Trophoblast cell (in vitro differentiated cells and primary cell): ENCODE data around the gene ADCY2.

Experiments
- DNase-seq, 2 donors: peaks; one replicate each; pipeline ENCODE4 v3.0.0-alpha.2; 2016
- H2AFZ ChIP-seq: 2 replicates; pipeline ENCODE4 v1.6.1; 2013; ENCODE audit warnings: low read length, moderate library complexity, mild to moderate bottlenecking; ENCODE audit not compliant: insufficient read depth, poor library complexity
- H2AK5ac ChIP-seq: 2 replicates; pipeline ENCODE4 v1.6.1; 2013; ENCODE audit warnings: mild to moderate bottlenecking, low read length
- H2BK120ac ChIP-seq: 2 replicates; pipeline ENCODE4 v1.6.1; 2013; ENCODE audit warnings: low read length, mild to moderate bottlenecking, moderate library complexity; ENCODE audit not compliant: insufficient read depth, poor library complexity
- H2BK12ac ChIP-seq: 2 replicates; pipeline ENCODE4 v1.6.1; 2013; ENCODE audit warnings: mild to moderate bottlenecking, low read length, moderate library complexity
- H2BK5ac ChIP-seq: 2 replicates; pipeline ENCODE4 v1.6.1; 2013; ENCODE audit warnings: low read length, low read depth, moderate library complexity, mild to moderate bottlenecking; ENCODE audit not compliant: poor library complexity
- H3K14ac ChIP-seq: 2 replicates; pipeline ENCODE4 v1.6.1; 2013; ENCODE audit warnings: mild to moderate bottlenecking, low read length
- H3K18ac ChIP-seq: 2 replicates; pipeline ENCODE4 v1.6.1; 2013; ENCODE audit warnings: mild to moderate bottlenecking, low read length
- H3K23ac ChIP-seq: 2 replicates; pipeline ENCODE4 v1.6.1; 2013; ENCODE audit warnings: low read length
- H3K27ac ChIP-seq: 2 replicates; pipeline ENCODE4 v1.5.1; 2013; ENCODE audit warnings: low read depth, mild to moderate bottlenecking, inconsistent platforms, low read length, moderate library complexity
- H3K27me3 ChIP-seq: 2 replicates; pipeline ENCODE4 v1.6.1; 2013; ENCODE audit warnings: inconsistent platforms, mild to moderate bottlenecking, low read length, moderate library complexity; ENCODE audit not compliant: insufficient read depth
- H3K36me3 ChIP-seq, 2 experiments: 1 replicate in 1 of 2; 2 replicates in 1 of 2; pipeline ENCODE4 v1.6.1; 2013; ENCODE audit warnings: low read length in 2 of 2, mild to moderate bottlenecking in 2 of 2, moderate library complexity in 1 of 2; ENCODE audit not compliant: insufficient read depth in 2 of 2, control insufficient read depth in 1 of 2
- H3K4ac ChIP-seq: 2 replicates; pipeline ENCODE4 v1.6.1; 2013; ENCODE audit warnings: low read depth, mild to moderate bottlenecking, low read length, moderate library complexity
- H3K4me1 ChIP-seq, 2 experiments: 1 replicate in 1 of 2; 2 replicates in 1 of 2; pipeline ENCODE4 v1.6.1; 2013; ENCODE audit warnings: low read length in 2 of 2, mild to moderate bottlenecking in 2 of 2, moderate library complexity in 1 of 2; ENCODE audit not compliant: insufficient read depth in 2 of 2, control insufficient read depth in 1 of 2
- H3K4me2 ChIP-seq: 2 replicates; pipeline ENCODE4 v1.6.1; 2013; ENCODE audit warnings: inconsistent platforms, mild to moderate bottlenecking, low read length, moderate library complexity
- H3K4me3 ChIP-seq: 2 replicates; pipeline ENCODE4 v1.5.1; 2013; ENCODE audit warnings: mild to moderate bottlenecking, low read depth, low read length, inconsistent platforms
- H3K79me1 ChIP-seq: one replicate; pipeline ENCODE4 v1.6.1; 2013; ENCODE audit warnings: low read length
- H3K79me2 ChIP-seq: 2 replicates; pipeline ENCODE4 v1.6.1; 2013; ENCODE audit warnings: low read length, mild to moderate bottlenecking; ENCODE audit not compliant: control insufficient read depth, insufficient read depth, poor library complexity
- H3K9ac ChIP-seq: 2 replicates; pipeline ENCODE4 v1.6.1; 2013; ENCODE audit warnings: mild to moderate bottlenecking, low read length
- H3K9me3 ChIP-seq: 2 replicates; pipeline ENCODE4 v1.6.1; 2013; ENCODE audit warnings: low read depth, mild to moderate bottlenecking, control low read depth, inconsistent platforms, low read length; ENCODE audit not compliant: insufficient read depth
- H4K12ac ChIP-seq: 2 replicates; pipeline ENCODE4 v1.6.1; 2013; ENCODE audit warnings: low read depth, mild to moderate bottlenecking, low read length, moderate library complexity
- H4K8ac ChIP-seq: 2 replicates; pipeline ENCODE4 v1.6.1; 2013; ENCODE audit warnings: low read depth, mild to moderate bottlenecking, low read length, moderate library complexity
- H4K91ac ChIP-seq: one replicate; pipeline ENCODE4 v1.6.1; 2013; ENCODE audit warnings: low read depth, mild to moderate bottlenecking, low read length, moderate library complexity
- WGBS: extraction: QIAGEN DNeasy Blood & Tissue Kit; methylation state at CpG from one replicate; pipeline ENCODE4 v1.1.7; 2013; ENCODE audit warnings: missing lambda C conversion rate; ENCODE audit not compliant: insufficient read length, insufficient coverage; ENCODE audit errors: extremely low coverage; 5-methylcytosine and 5-hydroxymethylcytosine counted together

ADCY2 gene

GRCh38 chr5:7391814-7392692 lies 3.9 kb upstream of the ADCY2 start:
- no peak overlapping the region for H4K8ac ChIP-seq
- H2AFZ ChIP-seq: no peak overlapping the region
- H2BK5ac ChIP-seq: no peak overlapping the region
- no peak overlapping the region for H3K14ac ChIP-seq
- no peak overlapping the region for H3K4me2 ChIP-seq
- no peak overlapping the region for H3K27ac ChIP-seq
- WGBS: no CpG with 5 or more reads among the region's 15 CpGs
- no peak overlapping the region for H2AK5ac ChIP-seq
- no peak overlapping the region for H3K9ac ChIP-seq
- H3K4me1 ChIP-seq: peaks cover 10 to 11% of the 10 kb centered on the region in 2 experiments
- H4K91ac ChIP-seq: no peak overlapping the region
- H3K79me1 ChIP-seq: no peaks in the 10 kb centered on the region
- no peak overlapping the region for H3K4me3 ChIP-seq
- no peak overlapping the region for H2BK12ac ChIP-seq
- no peak overlapping the region for H4K12ac ChIP-seq
- H3K9me3 ChIP-seq: peaks cover 1% of the 10 kb centered on the region
- peak; percentile 93 to 97 for DNase-seq
- H3K27me3 ChIP-seq: peaks cover 16% of the 10 kb centered on the region
- no peak overlapping the region for H3K4ac ChIP-seq
- no peak overlapping the region for H2BK120ac ChIP-seq
- no peak overlapping the region for H3K23ac ChIP-seq
- H3K18ac ChIP-seq: no peak overlapping the region
- no peaks in the 10 kb centered on the region for H3K79me2 ChIP-seq
- H3K36me3 ChIP-seq: no peaks in the 10 kb centered on the region

- no peak overlapping the region for H2AFZ ChIP-seq
- no peaks in the 10 kb centered on the region for H3K36me3 ChIP-seq
- no peaks in the 10 kb centered on the region for H3K79me1 ChIP-seq
- no peak overlapping the region for H3K14ac ChIP-seq
- no peak for DNase-seq
- no peak overlapping the region for H3K4ac ChIP-seq
- H4K12ac ChIP-seq: no peak overlapping the region
- no peak overlapping the region for H4K91ac ChIP-seq
- no peak overlapping the region for H4K8ac ChIP-seq
- H3K27ac ChIP-seq: no peak overlapping the region
- H3K4me1 ChIP-seq: peaks cover 10 to 11% of the 10 kb centered on the region in 2 experiments
- H3K9me3 ChIP-seq: peaks cover 1% of the 10 kb centered on the region
- H3K79me2 ChIP-seq: no peaks in the 10 kb centered on the region
- H2BK5ac ChIP-seq: no peak overlapping the region
- H3K27me3 ChIP-seq: peaks cover 16% of the 10 kb centered on the region
- no peak overlapping the region for H2AK5ac ChIP-seq
- no peak overlapping the region for H2BK120ac ChIP-seq
- no peak overlapping the region for H3K4me3 ChIP-seq
- no peak overlapping the region for H3K4me2 ChIP-seq
- no peak overlapping the region for H3K23ac ChIP-seq
- H3K9ac ChIP-seq: no peak overlapping the region
- H3K18ac ChIP-seq: no peak overlapping the region
- H2BK12ac ChIP-seq: no peak overlapping the region
- WGBS: no CpG with 5 or more reads among the region's 3 CpGs
Measured at GRCh38 chr5:7392693-7393024, 3.3 kb upstream of the ADCY2 start.

- no peak overlapping the region for H3K18ac ChIP-seq
- no peaks in the 10 kb centered on the region for H3K79me2 ChIP-seq
- no peak overlapping the region for H2BK120ac ChIP-seq
Measured at GRCh38 chr5:7393921-7394799, 1.8 kb upstream of the ADCY2 start.

GRCh38 chr5:7394889-7395431 lies 978 bp upstream of the ADCY2 start:
- Histone ChIP-seq H2BK12ac (no peak overlapping the region), H3K4ac (no peak overlapping the region), H4K12ac (peak overlapping the region; percentile 20), H3K79me1 (no peaks in the 10 kb centered on the region), H3K9ac (no peak overlapping the region), H2AFZ (peak overlapping the region; percentile 32), H4K91ac (no peak overlapping the region), H3K9me3 (peaks cover 1% of the 10 kb centered on the region), H3K14ac (peak overlapping the region; percentile 9), H3K4me2 (peak overlapping the region; percentile 72), H3K18ac (no peak overlapping the region), H3K23ac (no peak overlapping the region), H2AK5ac (no peak overlapping the region), H3K27me3 (peaks cover 16% of the 10 kb centered on the region), H3K4me1 (peaks cover 10 to 11% of the 10 kb centered on the region in 2 experiments), H3K79me2 (no peaks in the 10 kb centered on the region), H2BK120ac (no peak overlapping the region), H3K36me3 (no peaks in the 10 kb centered on the region), H3K4me3 (peak overlapping the region; percentile 61), H3K27ac (no peak overlapping the region), H2BK5ac (no peak overlapping the region), H4K8ac (peak overlapping the region; percentile 63)
- DNase-seq: no peak
- WGBS: no CpG with 5 or more reads among the region's 45 CpGs

More at GRCh38 chr5:7393921-7394799, 1.8 kb upstream of the ADCY2 start:
- Histone ChIP-seq H3K14ac (no peak overlapping the region), H4K8ac (no peak overlapping the region), H4K12ac (no peak overlapping the region), H3K9me3 (peaks cover 1% of the 10 kb centered on the region), H3K4me2 (no peak overlapping the region), H3K4ac (no peak overlapping the region), H3K9ac (no peak overlapping the region), H2AFZ (no peak overlapping the region), H3K79me1 (no peaks in the 10 kb centered on the region), H2AK5ac (no peak overlapping the region), H3K4me3 (peak overlapping the region; percentile 34), H3K27ac (no peak overlapping the region), H2BK5ac (no peak overlapping the region), H3K27me3 (peaks cover 16% of the 10 kb centered on the region), H2BK12ac (no peak overlapping the region), H4K91ac (no peak overlapping the region), H3K4me1 (peaks cover 10 to 11% of the 10 kb centered on the region in 2 experiments), H3K36me3 (no peaks in the 10 kb centered on the region), H3K23ac (no peak overlapping the region)
- DNase-seq: no peak
- no CpG with 5 or more reads among the region's 14 CpGs for WGBS
